OCI-LY1 (cell line): ENCODE measurements around the gene ECM1.

Experiments
- H2AFZ ChIP-seq: fragments of 200-600 bp; sonication (generic), shearing (Covaris generic); 2 replicates; pipeline ENCODE4 v1.6.0; 2014; ENCODE audit warnings: antibody characterized with exemption, mild to moderate bottlenecking, low read length
- H3F3A ChIP-seq: fragments of 200-600 bp; sonication (generic), shearing (Covaris generic); 2 replicates; pipeline ENCODE4 v1.6.0; 2014; ENCODE audit warnings: mild to moderate bottlenecking, antibody characterized with exemption, low read length, moderate library complexity; ENCODE audit not compliant: insufficient read depth
- H3K27ac ChIP-seq: fragments of 200-600 bp; sonication (generic); 2 replicates; pipeline ENCODE4 v1.5.1; 2014; ENCODE audit warnings: low read length, mixed run types, mild to moderate bottlenecking, low read depth; ENCODE audit not compliant: poor library complexity, severe bottlenecking
- H3K27me3 ChIP-seq: fragments of 200-600 bp; sonication (generic); 2 replicates; pipeline ENCODE4 v1.6.0; 2014; ENCODE audit warnings: antibody characterized with exemption, mild to moderate bottlenecking, low read length, moderate library complexity; ENCODE audit not compliant: insufficient read depth
- H3K36me3 ChIP-seq: fragments of 200-600 bp; sonication (generic); 2 replicates; pipeline ENCODE4 v1.6.1; 2014; ENCODE audit warnings: mild to moderate bottlenecking, antibody characterized with exemption, low read length, moderate library complexity, mixed read lengths; ENCODE audit not compliant: insufficient read depth
- H3K4me1 ChIP-seq: fragments of 200-600 bp; sonication (generic); 2 replicates; pipeline ENCODE4 v1.5.1; 2014; ENCODE audit warnings: mild to moderate bottlenecking, low read length, moderate library complexity; ENCODE audit not compliant: insufficient read depth, severe bottlenecking
- H3K4me2 ChIP-seq: fragments of 200-600 bp; sonication (generic), shearing (Covaris generic); 2 replicates; pipeline ENCODE4 v1.6.1; 2014; ENCODE audit warnings: low read length
- H3K4me3 ChIP-seq: fragments of 200-600 bp; sonication (generic); 2 replicates; pipeline ENCODE4 v1.5.1; 2014; ENCODE audit warnings: low read length, low read depth, mild to moderate bottlenecking, mixed read lengths; ENCODE audit not compliant: poor library complexity, severe bottlenecking
- H3K79me2 ChIP-seq: fragments of 200-600 bp; shearing (Covaris generic); 2 replicates; pipeline ENCODE4 v1.6.1; 2016; ENCODE audit warnings: mixed run types, low read length, mixed read lengths; ENCODE audit not compliant: insufficient read depth
- H3K9ac ChIP-seq: fragments of 200-600 bp; sonication (generic), shearing (Covaris generic); 2 replicates; pipeline ENCODE4 v1.6.1; 2014; ENCODE audit warnings: mild to moderate bottlenecking, low read length, mixed read lengths
- H3K9me2 ChIP-seq: fragments of 200-600 bp; sonication (generic), shearing (Covaris generic); 2 replicates; pipeline ENCODE4 v1.6.1; 2014; ENCODE audit warnings: low read depth, mild to moderate bottlenecking, low read length, mixed read lengths
- H3K9me3 ChIP-seq: fragments of 200-600 bp; shearing (Covaris generic); 2 replicates; pipeline ENCODE4 v1.6.1; 2014; ENCODE audit warnings: low read length, mixed read lengths
- H4K20me1 ChIP-seq: fragments of 200-600 bp; sonication (generic), shearing (Covaris generic); 2 replicates; pipeline ENCODE4 v1.6.0; 2016; ENCODE audit warnings: mild to moderate bottlenecking, low read length; ENCODE audit not compliant: insufficient read depth
- CTCF ChIP-seq: fragments of 200-600 bp; sonication (generic), shearing (Covaris generic); IDR thresholded peaks from 2 replicates; pipeline ENCODE4 v1.5.1; 2017; ENCODE audit warnings: mild to moderate bottlenecking, antibody characterized with exemption, low read length, moderate library complexity, mixed read lengths
- EZH2 ChIP-seq: fragments of 200-600 bp; sonication (generic), shearing (Covaris generic); IDR thresholded peaks from 2 replicates; pipeline ENCODE4 v1.8.0; 2017; ENCODE audit warnings: borderline replicate concordance, mixed run types, mild to moderate bottlenecking, antibody characterized with exemption, low read length, moderate library complexity, mixed read lengths

The ECM1 gene

GRCh38 chr1:150561254-150561973, 53.5 kb downstream of the ECM1 start:
- H3K9ac ChIP-seq, result peak overlapping the region; percentile 76
- H3K4me3 ChIP-seq, result peak overlapping the region; percentile 60
- H3K36me3 ChIP-seq, result no peaks in the 10 kb centered on the region
- no peaks in the 10 kb centered on the region for H3K9me3 ChIP-seq
- H3K4me2 ChIP-seq, result peak overlapping the region; percentile 84
- H3K79me2 ChIP-seq, result no peaks in the 10 kb centered on the region
- H3F3A ChIP-seq, result 0 out of 2 replicates have a peak, but pooled peaks cover 7% of the 10 kb centered on the region
- no peak; the same call in 1 of the 2 replicates for TF ChIP-seq CTCF
- no peak for TF ChIP-seq EZH2
- no peak overlapping the region for H2AFZ ChIP-seq
- peaks cover 66% of the 10 kb centered on the region for H3K4me1 ChIP-seq
- H4K20me1 ChIP-seq, result no peaks in the 10 kb centered on the region
- no peaks in the 10 kb centered on the region for H3K27me3 ChIP-seq
- peak overlapping the region; percentile 99 for H3K27ac ChIP-seq
- H3K9me2 ChIP-seq, result no peaks in the 10 kb centered on the region

- Histone ChIP-seq H3K9ac (peak overlapping the region; percentile 76), H3K4me1 (peaks cover 72% of the 10 kb centered on the region), H3K9me3 (no peaks in the 10 kb centered on the region), H3K4me2 (peak overlapping the region; percentile 84), H3K79me2 (no peaks in the 10 kb centered on the region), H2AFZ (no peak overlapping the region), H3K27me3 (no peaks in the 10 kb centered on the region), H3K4me3 (peak overlapping the region; percentile 60), H3K36me3 (no peaks in the 10 kb centered on the region), H3K27ac (peak overlapping the region; percentile 99), H4K20me1 (no peaks in the 10 kb centered on the region), H3K9me2 (no peaks in the 10 kb centered on the region), H3F3A (0 out of 2 replicates have a peak, but pooled peaks cover 7% of the 10 kb centered on the region)
- no peak for TF ChIP-seq CTCF
- TF ChIP-seq EZH2, result no peak
Measured at GRCh38 chr1:150561974-150562445, 54.1 kb downstream of the ECM1 start.

- TF ChIP-seq CTCF (no peak), EZH2 (no peak)
- H3K36me3 ChIP-seq, result no peaks in the 10 kb centered on the region
- peak overlapping the region; percentile 84 for H3K4me2 ChIP-seq
- H3K27me3 ChIP-seq, result no peaks in the 10 kb centered on the region
- H3K79me2 ChIP-seq, result no peaks in the 10 kb centered on the region
- H3K9me3 ChIP-seq, result no peaks in the 10 kb centered on the region
- no peaks in the 10 kb centered on the region for H4K20me1 ChIP-seq
- peak overlapping the region; percentile 60 for H3K4me3 ChIP-seq
- H3K9me2 ChIP-seq, result no peaks in the 10 kb centered on the region
- H3K9ac ChIP-seq, result peak overlapping the region; percentile 76
- H3K27ac ChIP-seq, result peak overlapping the region; percentile 99
- H3K4me1 ChIP-seq, result peaks cover 79% of the 10 kb centered on the region
- no peak overlapping the region for H2AFZ ChIP-seq
- 0 out of 2 replicates have a peak, but pooled peaks cover 11% of the 10 kb centered on the region for H3F3A ChIP-seq
Measured at GRCh38 chr1:150562446-150563339, 54.8 kb downstream of the ECM1 start.
